IPS DF 6.9 (cell line): ENCODE results near the gene PEAK3.

Source experiments
- DNase-seq: peaks from one replicate; pipeline ENCODE4 v3.0.0-alpha.2; 2013; ENCODE audit warnings: low read depth, low spot score
- H3K27ac ChIP-seq: one replicate; pipeline ENCODE4 v1.5.1; 2013; ENCODE audit warnings: low read length, control low read depth
- H3K27me3 ChIP-seq: 2 replicates; pipeline ENCODE4 v1.6.1; 2013; ENCODE audit warnings: mild to moderate bottlenecking, low read length; ENCODE audit not compliant: control insufficient read depth, insufficient read depth
- H3K36me3 ChIP-seq: 2 replicates; pipeline ENCODE4 v1.6.1; 2013; ENCODE audit warnings: low read length; ENCODE audit not compliant: control insufficient read depth, insufficient read depth
- H3K4me1 ChIP-seq: 2 replicates; pipeline ENCODE4 v1.6.1; 2013; ENCODE audit warnings: low read length; ENCODE audit not compliant: control insufficient read depth, insufficient read depth
- H3K4me3 ChIP-seq: 2 replicates; pipeline ENCODE4 v1.5.1; 2013; ENCODE audit warnings: mild to moderate bottlenecking, low read length
- H3K9me3 ChIP-seq: 2 replicates; pipeline ENCODE4 v1.6.1; 2013; ENCODE audit warnings: low read length, inconsistent platforms; ENCODE audit not compliant: control insufficient read depth, insufficient read depth
- WGBS: extraction: QIAGEN DNeasy Blood & Tissue Kit; methylation state at CpG from one replicate; pipeline ENCODE4 v1.1.7; 2013; ENCODE audit warnings: mixed read lengths, missing lambda C conversion rate; ENCODE audit not compliant: insufficient read length, insufficient coverage; 5-methylcytosine and 5-hydroxymethylcytosine counted together

Gene PEAK3

GRCh38 chr19:2270423-2271233 lies 11.3 kb downstream of the PEAK3 start:
- no CpG with 5 or more reads among the region's 88 CpGs for WGBS
- Histone ChIP-seq H3K36me3 (peaks cover 13% of the 10 kb centered on the region), H3K4me1 (peaks cover 6% of the 10 kb centered on the region), H3K9me3 (no peaks in the 10 kb centered on the region), H3K27me3 (no peaks in the 10 kb centered on the region), H3K4me3 (peak overlapping the region; percentile 97), H3K27ac (no peak overlapping the region)
- no peak for DNase-seq

- WGBS, result no CpG with 5 or more reads among the region's 30 CpGs
- DNase-seq, result no peak
- Histone ChIP-seq H3K9me3 (no peaks in the 10 kb centered on the region), H3K27me3 (no peaks in the 10 kb centered on the region), H3K36me3 (peaks cover 13% of the 10 kb centered on the region), H3K27ac (no peak overlapping the region), H3K4me3 (peak overlapping the region; percentile 97), H3K4me1 (peaks cover 5% of the 10 kb centered on the region)
These were observed 11.9 kb downstream of the PEAK3 start for GRCh38 chr19:2270157-2270422.

DNA sequence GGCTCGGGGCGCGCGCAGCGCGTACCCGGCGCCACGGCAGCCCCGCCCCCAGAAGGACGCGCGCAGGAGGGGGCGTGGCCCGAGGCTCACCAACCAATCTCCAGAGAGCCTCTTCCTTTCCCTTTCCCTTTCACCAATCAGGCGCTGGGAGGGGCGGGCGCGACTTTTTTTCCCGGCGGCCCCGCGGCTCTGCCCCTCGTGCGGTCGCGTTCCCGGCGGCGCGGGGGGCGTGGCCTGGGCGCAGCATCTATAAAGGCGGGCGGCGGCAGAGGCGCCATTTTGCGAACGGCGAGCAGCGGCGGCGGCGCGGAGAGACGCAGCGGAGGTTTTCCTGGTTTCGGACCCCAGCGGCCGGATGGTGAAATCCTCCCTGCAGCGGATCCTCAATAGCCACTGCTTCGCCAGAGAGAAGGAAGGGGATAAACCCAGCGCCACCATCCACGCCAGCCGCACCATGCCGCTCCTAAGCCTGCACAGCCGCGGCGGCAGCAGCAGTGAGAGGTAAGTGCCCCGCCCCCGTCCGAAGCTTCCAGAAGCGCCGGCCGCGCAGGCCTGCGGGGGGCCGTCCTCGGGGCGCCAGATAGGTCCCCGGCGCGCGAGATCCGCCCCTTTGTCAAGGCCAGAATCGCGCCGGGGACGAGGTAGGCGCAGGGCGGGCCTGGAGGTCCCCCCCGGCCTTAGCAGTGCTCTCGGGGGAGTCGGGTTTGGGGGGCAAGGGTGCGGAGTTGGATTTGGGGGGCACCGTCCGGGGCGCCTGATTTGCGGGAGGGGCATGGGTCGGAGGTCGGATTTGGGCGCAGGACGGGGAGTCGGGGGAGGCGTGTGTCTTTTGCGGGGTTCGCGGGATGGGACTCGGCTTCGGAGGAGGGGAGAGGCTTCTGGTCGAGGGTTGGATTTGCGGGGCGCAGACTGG lies 12.5 kb downstream of the PEAK3 start:
- Histone ChIP-seq H3K36me3 (peaks cover 13% of the 10 kb centered on the region), H3K4me1 (peaks cover 5% of the 10 kb centered on the region), H3K27ac (no peak overlapping the region), H3K9me3 (no peaks in the 10 kb centered on the region), H3K4me3 (peak overlapping the region; percentile 97), H3K27me3 (no peaks in the 10 kb centered on the region)
- peak; percentile 74 for DNase-seq
- WGBS, result no CpG with 5 or more reads among the region's 103 CpGs

- Histone ChIP-seq H3K4me1 (peaks cover 5% of the 10 kb centered on the region), H3K27me3 (no peaks in the 10 kb centered on the region), H3K9me3 (no peaks in the 10 kb centered on the region), H3K36me3 (peaks cover 13% of the 10 kb centered on the region), H3K27ac (no peak overlapping the region), H3K4me3 (peak overlapping the region; percentile 44; the same call in 1 of the 2 replicates)
- WGBS, result no CpG with 5 or more reads among the region's 19 CpGs
- DNase-seq, result no peak
These were observed 13.1 kb downstream of the PEAK3 start for GRCh38 chr19:2268861-2269243.

- DNase-seq, result no peak
- H3K27me3 ChIP-seq, result no peaks in the 10 kb centered on the region
- no peak overlapping the region for H3K4me3 ChIP-seq
- H3K27ac ChIP-seq, result no peak overlapping the region
- H3K36me3 ChIP-seq, result peaks cover 13% of the 10 kb centered on the region
- H3K9me3 ChIP-seq, result no peaks in the 10 kb centered on the region
- H3K4me1 ChIP-seq, result peaks cover 5% of the 10 kb centered on the region
- no CpG with 5 or more reads among the region's 4 CpGs for WGBS
These were observed 13.5 kb downstream of the PEAK3 start for GRCh38 chr19:2268480-2268830.

- Histone ChIP-seq H3K36me3 (no peaks in the 10 kb centered on the region), H3K4me3 (no peak overlapping the region), H3K27ac (no peak overlapping the region), H3K4me1 (no peaks in the 10 kb centered on the region), H3K9me3 (no peaks in the 10 kb centered on the region), H3K27me3 (no peaks in the 10 kb centered on the region)
- WGBS, result no CpG with 5 or more reads among the region's 18 CpGs
- DNase-seq, result no peak
These were observed 15.6 kb downstream of the PEAK3 start for GRCh38 chr19:2266183-2266993.

- no peaks in the 10 kb centered on the region for H3K27me3 ChIP-seq
- no peaks in the 10 kb centered on the region for H3K4me1 ChIP-seq
- H3K36me3 ChIP-seq, result no peaks in the 10 kb centered on the region
- WGBS, result no CpG with 5 or more reads among the region's 7 CpGs
- H3K4me3 ChIP-seq, result no peak overlapping the region
- DNase-seq, result no peak
- H3K9me3 ChIP-seq, result no peaks in the 10 kb centered on the region
- H3K27ac ChIP-seq, result no peak overlapping the region
These were observed 20.4 kb downstream of the PEAK3 start for GRCh38 chr19:2261438-2262172.

- H3K4me3 ChIP-seq, result no peak overlapping the region
- H3K9me3 ChIP-seq, result no peaks in the 10 kb centered on the region
- H3K27ac ChIP-seq, result no peak overlapping the region
- H3K27me3 ChIP-seq, result no peaks in the 10 kb centered on the region
- H3K36me3 ChIP-seq, result no peaks in the 10 kb centered on the region
- WGBS, result no CpG with 5 or more reads among the region's 11 CpGs
- no peaks in the 10 kb centered on the region for H3K4me1 ChIP-seq
- no peak for DNase-seq
These were observed 21.6 kb downstream of the PEAK3 start for GRCh38 chr19:2260341-2260805.

DNA sequence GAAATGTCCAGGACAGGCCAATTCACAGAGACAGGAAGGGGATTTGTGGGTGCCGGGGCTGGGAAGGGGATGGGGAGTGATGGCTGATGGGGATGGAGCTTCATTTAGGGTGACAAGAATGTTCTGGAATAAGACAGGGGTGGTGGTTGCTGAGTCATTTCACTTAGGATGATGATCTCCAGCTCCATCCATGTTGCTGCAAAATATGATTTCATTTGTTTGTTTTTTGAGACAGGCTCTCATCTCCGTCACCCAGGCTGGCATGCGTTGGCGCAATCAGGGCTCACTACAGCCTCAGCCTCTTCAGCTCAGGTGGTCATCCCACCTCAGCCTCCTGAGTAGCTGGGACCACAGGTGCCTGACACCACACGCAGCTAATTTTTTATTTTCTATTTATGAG lies 22.6 kb downstream of the PEAK3 start:
- H3K27ac ChIP-seq, result no peak overlapping the region
- no peaks in the 10 kb centered on the region for H3K36me3 ChIP-seq
- peaks cover under 1% of the 10 kb centered on the region; the same call in 1 of the 2 replicates for H3K27me3 ChIP-seq
- no CpG with 5 or more reads among the region's 5 CpGs for WGBS
- H3K4me1 ChIP-seq, result 0 out of 2 replicates have a peak, but pooled peaks cover under 1% of the 10 kb centered on the region
- no peaks in the 10 kb centered on the region for H3K9me3 ChIP-seq
- no peak for DNase-seq
- no peak overlapping the region for H3K4me3 ChIP-seq
